Subcutaneous abdominal adipose tissue (tissue), 5 donors: ENCODE measurements around the gene POLR2J2.
"Not testable (repeated sequence)": the region's sequence is repeated elsewhere in the genome, so short reads cannot be mapped to it uniquely, and the experiment has no call there.

Source experiments
- H3K27ac ChIP-seq: one replicate; pipeline ENCODE4 v1.7.0; 2013; ENCODE audit warnings: low read depth, mild to moderate bottlenecking, inconsistent platforms, low read length, moderate library complexity
- H3K27me3 ChIP-seq, 5 donors: one replicate each; pipeline ENCODE4 v1.7.0; 2013; ENCODE audit warnings: low read length in 5 of 5, inconsistent platforms in 1 of 5; ENCODE audit not compliant: control insufficient read depth in 5 of 5, insufficient read depth in 4 of 5
- H3K36me3 ChIP-seq, 5 donors: one replicate each; pipeline ENCODE4 v1.7.0; 2013; ENCODE audit warnings: low read length in 5 of 5; ENCODE audit not compliant: control insufficient read depth in 5 of 5, insufficient read depth in 5 of 5
- H3K4me1 ChIP-seq, 5 donors: one replicate each; pipeline ENCODE4 v1.7.0; 2013; ENCODE audit warnings: low read length in 5 of 5, mild to moderate bottlenecking in 3 of 5, moderate library complexity in 1 of 5; ENCODE audit not compliant: control insufficient read depth in 5 of 5, insufficient read depth in 5 of 5
- H3K4me3 ChIP-seq, 5 donors: one replicate each; pipeline ENCODE4 v1.7.0; 2013; ENCODE audit warnings: low read length in 5 of 5, low read depth in 1 of 5
- H3K9ac ChIP-seq, 5 donors: one replicate each; pipeline ENCODE4 v1.7.0; 2013; ENCODE audit warnings: low read length in 5 of 5, mild to moderate bottlenecking in 4 of 5, moderate library complexity in 3 of 5
- H3K9me3 ChIP-seq, 5 donors: one replicate each; pipeline ENCODE4 v1.7.0; 2013; ENCODE audit warnings: low read length in 5 of 5; ENCODE audit not compliant: control insufficient read depth in 5 of 5
- donor health status: healthy.
- donor health status: healthy.
- donor health status: healthy.
- donor health status: healthy.
- donor health status: healthy.

Gene POLR2J2

DNA sequence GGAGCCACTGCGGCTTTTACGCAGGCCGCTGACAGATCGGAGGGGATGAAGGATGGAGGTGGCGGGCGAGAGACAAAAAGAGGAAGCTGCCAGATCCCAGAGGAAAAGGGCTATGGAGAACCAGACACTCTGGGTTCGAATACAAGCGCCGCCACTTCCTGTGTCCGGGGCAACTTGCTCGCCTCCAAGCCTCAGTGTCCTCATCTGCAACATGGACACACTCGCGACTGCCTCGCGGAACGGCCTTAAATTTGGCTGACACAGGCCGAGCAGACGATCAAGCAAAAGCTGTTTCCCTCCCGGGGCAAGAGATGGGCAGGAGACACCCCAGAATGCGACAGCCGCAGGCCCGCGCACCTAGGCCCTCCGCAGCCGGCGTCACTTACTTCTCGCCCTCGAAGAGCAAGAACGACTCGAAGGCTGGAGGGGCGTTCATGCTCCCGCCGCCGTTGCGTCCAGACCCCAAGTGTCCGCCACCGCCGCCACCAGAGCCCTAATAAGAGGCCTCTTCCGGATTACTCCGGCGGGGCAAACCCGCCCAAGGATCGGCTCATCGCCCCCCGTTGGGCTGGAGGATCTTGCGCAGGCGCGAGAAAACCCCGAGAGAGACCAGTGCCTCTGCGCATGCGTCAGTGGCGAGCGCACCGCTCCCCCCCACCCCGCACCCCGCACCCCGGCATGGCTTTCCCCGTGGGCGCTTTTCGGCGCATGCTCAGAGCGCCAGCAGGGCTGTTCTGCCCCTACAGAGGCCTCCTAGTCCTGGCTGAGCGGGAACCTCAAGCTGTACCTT lies at the start of gene POLR2J2:
Gene POLR2J2, minus strand, starts transcription at position 498 of the 790 bp plus-strand sequence. Its CDS starts 62 bp downstream, at position 436.
- peak within 1 kb of the TSS in 1 of 5 donors; percentile 66 for H3K9ac ChIP-seq
- H3K9me3 ChIP-seq, H3K4me1 ChIP-seq, H3K27ac ChIP-seq, H3K27me3 ChIP-seq, H3K36me3 ChIP-seq: not testable (repeated sequence)
- peak within 1 kb of the TSS in 2 of 5 donors; percentile 37 to 40 for H3K4me3 ChIP-seq

DNA sequence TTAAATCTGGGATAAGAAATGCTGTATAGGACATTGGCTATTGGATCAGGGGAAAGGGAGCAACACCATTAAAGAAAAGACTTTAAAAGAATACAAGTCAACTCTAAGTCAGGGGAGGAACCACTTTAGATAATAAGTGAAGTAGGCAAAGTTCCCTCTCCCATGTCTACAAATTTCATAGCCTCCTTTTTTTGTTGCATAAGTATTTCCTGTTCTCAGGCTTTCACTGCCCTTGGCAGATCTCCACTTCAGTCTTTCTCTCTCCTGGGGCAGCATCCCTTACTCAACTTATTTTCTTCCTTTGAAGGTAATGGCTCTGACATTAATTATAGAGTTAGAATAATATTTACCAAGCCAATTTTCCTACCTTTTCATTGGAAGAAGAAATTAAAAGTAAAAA lies 47.0 kb upstream of the POLR2J2 start:
- H3K27ac ChIP-seq, H3K9ac ChIP-seq, H3K36me3 ChIP-seq, H3K9me3 ChIP-seq, H3K27me3 ChIP-seq, H3K4me1 ChIP-seq, H3K4me3 ChIP-seq: not testable (repeated sequence)

DNA sequence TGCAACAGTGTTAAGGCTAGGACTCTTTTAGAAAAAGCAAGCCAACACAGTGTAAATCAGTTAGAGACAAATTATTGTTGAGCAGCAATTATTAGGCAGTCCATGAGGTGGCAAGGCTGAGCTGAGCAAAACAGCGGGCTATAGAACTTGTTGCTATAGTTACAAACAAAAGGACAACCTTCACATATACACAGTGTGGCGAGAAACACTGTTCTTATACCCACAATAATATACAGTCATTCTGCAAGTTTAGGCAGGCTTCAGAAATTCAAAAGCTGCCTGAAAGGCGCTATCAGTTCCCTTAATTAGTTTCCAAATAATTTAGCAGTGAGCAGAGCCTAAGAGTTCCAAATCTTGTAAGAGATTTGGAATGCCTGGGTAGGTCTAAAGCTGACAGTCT lies 44.3 kb upstream of the POLR2J2 start:
- H3K36me3 ChIP-seq, H3K4me3 ChIP-seq, H3K9ac ChIP-seq, H3K27me3 ChIP-seq, H3K4me1 ChIP-seq, H3K9me3 ChIP-seq, H3K27ac ChIP-seq: not testable (repeated sequence)

DNA sequence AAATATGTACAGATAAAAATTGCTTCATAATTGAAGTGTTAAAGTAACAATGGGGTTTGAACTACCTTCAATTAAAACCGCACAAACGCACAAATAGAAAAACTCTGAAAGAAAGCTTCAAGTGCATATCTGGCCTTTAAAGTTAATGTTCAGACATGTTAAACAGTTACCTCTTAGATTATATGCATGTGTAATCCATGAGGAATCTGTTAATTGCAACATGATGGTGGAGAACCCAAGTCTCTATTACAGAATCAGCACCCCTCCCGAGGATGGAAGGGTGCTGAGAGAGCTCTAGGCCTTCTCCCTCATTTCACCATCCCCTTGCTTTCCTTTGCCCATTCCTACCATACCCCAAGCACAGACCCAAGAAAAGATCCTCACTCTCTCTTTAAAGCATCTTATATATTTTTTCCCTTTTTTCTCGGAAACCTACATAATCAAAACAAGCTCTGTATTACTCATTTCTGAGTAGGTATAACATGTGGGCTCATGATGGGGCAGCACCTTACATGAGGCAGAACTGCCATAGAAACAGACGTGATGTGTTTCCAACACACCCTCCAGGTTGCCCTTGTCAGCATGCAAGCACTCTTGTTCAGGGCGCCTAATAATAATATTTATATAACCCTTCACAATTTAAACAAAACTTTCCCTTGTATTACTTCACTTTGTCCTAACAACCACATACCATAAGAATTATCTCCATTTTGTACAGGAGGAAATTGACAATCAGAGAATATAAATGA lies 43.5 kb upstream of the POLR2J2 start:
- not testable (repeated sequence) for H3K9me3 ChIP-seq, H3K27me3 ChIP-seq, H3K9ac ChIP-seq, H3K27ac ChIP-seq, H3K4me3 ChIP-seq, H3K4me1 ChIP-seq, H3K36me3 ChIP-seq

DNA sequence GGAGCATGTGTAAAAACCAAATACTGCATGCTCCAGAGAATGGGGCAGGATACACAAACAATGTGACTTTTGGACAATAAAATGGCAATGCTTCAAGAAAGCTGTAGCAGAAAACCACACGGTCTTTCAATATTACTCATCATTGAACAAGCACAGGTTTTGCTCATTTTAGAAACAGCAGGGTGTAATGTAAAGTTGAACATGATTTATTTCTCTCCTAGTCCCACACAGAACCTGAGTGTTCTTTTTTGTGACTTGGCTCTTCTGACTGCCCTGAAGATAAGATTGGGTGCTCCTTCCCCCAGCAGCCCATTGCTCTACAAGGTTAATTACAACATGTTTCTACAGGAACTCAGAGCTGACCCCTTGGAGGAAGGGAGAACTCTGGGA lies 42.2 kb upstream of the POLR2J2 start:
- not testable (repeated sequence) for H3K27ac ChIP-seq, H3K9me3 ChIP-seq, H3K9ac ChIP-seq, H3K27me3 ChIP-seq, H3K36me3 ChIP-seq, H3K4me1 ChIP-seq, H3K4me3 ChIP-seq

DNA sequence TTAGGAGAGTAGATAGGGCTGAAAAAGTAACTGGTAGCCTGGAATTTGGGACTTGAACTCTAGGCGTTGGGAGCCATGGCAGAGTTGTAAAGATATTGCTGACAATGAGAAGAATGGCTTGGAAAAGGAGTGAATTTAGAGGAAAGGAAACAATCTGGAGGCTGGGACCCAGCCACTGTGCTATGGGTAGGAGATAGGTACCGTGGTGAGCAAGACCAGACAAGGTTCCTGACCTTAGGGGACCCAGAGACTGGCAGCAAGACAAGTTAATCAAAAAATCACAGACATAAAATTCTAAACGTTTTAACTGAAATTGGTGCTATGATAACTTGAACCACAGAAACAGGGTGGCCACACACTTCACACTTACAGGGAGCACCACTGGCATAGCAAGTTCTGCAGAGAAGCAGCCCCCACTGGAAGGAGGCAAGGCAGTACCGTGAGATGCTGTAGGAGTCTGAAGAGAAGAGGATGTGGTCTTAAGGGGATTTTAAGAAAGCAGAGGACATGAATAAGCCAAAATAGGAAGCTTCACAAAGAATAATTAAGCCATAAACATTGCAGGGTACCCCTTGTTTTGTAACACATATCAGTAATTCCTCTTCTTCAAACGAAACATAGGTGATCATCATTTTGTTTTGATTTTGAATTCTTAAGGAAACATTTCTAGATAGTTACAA lies 41.7 kb upstream of the POLR2J2 start:
- not testable (repeated sequence) for H3K27ac ChIP-seq, H3K27me3 ChIP-seq, H3K4me3 ChIP-seq

DNA sequence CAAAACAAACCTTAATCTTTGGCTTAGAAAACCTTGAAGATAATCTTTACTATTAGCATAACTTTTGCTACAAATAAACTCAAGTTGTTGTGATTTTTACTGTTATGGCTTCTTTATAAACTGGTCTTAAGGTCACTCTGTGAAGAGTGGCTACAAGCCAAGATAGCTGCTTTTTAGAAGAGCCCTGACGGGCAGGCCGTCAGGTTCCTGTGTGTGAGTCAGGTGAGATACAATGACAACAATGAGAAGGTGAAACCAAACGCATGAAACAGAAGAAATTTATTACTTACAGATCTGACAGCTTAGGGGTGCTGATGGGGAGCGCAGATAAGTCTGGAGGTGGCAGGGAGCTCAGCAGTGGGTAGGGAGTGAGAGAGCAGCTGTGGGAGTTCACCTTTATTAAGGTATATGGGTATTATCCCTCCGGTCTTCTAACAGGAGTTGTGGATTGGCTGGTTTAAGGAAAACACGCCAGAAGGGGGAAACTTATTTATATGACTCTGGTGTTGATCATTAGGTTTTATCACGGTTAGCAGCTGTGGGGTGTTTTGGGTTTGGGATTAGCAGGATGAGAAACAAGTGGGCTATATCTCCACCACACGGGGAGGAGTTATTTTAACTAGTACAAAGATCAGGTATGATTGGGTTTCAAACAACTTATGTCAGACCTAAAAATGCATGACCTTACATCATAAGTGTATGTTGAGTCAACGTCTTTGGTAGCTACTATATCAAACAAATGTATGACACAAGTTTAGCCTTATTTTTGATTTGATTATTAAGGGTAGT lies 27.7 kb upstream of the POLR2J2 start:
- H3K9me3 ChIP-seq, H3K9ac ChIP-seq, H3K27me3 ChIP-seq, H3K4me1 ChIP-seq, H3K4me3 ChIP-seq, H3K36me3 ChIP-seq, H3K27ac ChIP-seq: not testable (repeated sequence)

More for the DNA sequence above, 41.7 kb upstream of the POLR2J2 start:
- H3K36me3 ChIP-seq, H3K9me3 ChIP-seq, H3K9ac ChIP-seq, H3K4me1 ChIP-seq: not testable (repeated sequence)

DNA sequence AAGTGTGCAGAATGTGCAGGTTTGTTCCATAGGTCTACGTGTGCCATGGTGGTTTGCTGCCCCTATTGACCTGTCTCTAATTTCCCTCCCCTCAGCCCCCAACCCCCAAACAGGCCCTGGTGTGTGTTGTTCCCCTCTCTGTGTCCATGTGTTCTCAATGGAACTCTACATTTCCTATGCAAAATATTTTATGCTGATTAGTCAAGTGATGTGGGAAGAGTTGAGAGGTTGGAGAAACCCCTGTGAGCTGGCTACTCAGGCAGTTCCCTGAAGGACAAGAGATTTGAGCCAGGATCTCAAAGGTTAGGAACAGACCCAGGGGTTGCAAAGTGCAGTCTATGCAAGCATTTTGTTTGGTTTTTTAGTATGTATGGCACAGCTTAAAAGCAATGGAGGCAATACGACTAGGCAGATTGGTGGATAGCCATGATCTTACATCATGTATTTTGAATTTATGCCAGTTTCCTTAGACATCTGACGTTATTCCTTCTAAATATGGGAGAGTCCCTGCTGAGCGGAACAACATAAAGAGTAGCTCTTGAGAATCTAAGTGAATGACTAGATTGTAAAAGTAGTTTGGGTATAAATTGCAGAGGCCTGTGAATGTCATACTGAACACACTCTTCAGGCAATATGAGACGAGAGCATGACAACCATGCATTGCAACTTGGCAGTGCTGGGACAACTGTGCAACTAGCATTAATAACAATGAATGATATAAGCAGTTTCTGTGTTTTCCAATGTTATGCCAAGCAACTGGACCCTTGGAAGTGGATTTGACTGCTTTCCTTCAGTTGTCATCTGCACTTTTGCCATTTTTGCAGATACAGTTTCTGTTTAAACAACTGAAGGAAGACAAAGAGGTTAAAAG lies 26.4 kb upstream of the POLR2J2 start:
- not testable (repeated sequence) for H3K27ac ChIP-seq, H3K9me3 ChIP-seq, H3K36me3 ChIP-seq, H3K4me3 ChIP-seq, H3K4me1 ChIP-seq, H3K9ac ChIP-seq, H3K27me3 ChIP-seq

DNA sequence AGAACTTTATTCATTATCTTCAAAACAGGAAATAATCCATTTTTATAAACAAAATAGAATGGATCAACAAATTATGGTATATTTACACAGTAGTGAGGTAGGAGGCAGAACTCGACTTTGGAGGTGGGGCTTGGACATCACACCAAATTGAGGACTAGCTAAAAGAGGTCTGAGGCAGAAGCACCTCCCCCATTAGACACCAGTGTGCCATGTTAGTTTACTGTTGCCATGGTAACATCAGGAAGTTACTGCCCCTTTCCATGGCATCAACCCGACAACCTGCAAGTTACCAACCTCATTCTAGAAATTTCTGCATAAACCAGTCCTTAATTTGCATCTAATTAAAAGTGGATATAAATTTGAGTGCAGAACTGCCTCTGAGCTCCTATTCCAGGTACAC lies 24.5 kb upstream of the POLR2J2 start:
- H3K27me3 ChIP-seq, H3K9me3 ChIP-seq, H3K9ac ChIP-seq, H3K36me3 ChIP-seq, H3K4me1 ChIP-seq, H3K4me3 ChIP-seq, H3K27ac ChIP-seq: not testable (repeated sequence)
